Measurements from ENCODE around the gene TTC28.

GRCh38 chr22:27983361-27983791 is 696.3 kb downstream of the TTC28 start:
- TF ChIP-seq, protein P1, sequence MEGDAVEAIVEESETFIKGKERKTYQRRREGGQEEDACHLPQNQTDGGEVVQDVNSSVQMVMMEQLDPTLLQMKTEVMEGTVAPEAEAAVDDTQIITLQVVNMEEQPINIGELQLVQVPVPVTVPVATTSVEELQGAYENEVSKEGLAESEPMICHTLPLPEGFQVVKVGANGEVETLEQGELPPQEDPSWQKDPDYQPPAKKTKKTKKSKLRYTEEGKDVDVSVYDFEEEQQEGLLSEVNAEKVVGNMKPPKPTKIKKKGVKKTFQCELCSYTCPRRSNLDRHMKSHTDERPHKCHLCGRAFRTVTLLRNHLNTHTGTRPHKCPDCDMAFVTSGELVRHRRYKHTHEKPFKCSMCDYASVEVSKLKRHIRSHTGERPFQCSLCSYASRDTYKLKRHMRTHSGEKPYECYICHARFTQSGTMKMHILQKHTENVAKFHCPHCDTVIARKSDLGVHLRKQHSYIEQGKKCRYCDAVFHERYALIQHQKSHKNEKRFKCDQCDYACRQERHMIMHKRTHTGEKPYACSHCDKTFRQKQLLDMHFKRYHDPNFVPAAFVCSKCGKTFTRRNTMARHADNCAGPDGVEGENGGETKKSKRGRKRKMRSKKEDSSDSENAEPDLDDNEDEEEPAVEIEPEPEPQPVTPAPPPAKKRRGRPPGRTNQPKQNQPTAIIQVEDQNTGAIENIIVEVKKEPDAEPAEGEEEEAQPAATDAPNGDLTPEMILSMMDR (IDR thresholded peaks at IDR 0.05): no peak
- TF ChIP-seq POLR2A (IDR thresholded peaks at IDR 0.05): no peak

All from heart left ventricle (tissue), 13 donors.